GM12891 (cell line): ENCODE results near the gene FMO5.
"Not testable (repeated sequence)": the region's sequence is repeated elsewhere in the genome, so short reads cannot be mapped to it uniquely, and the experiment has no call there.

Experiments
- POLR2A ChIP-seq: IDR thresholded peaks from 2 replicates; pipeline ENCODE4 v1.6.1; 2011; ENCODE audit warnings: low read depth, low read length, control low read depth
- POLR2AphosphoS5 ChIP-seq: IDR thresholded peaks from 2 replicates; pipeline ENCODE4 v1.6.1; 2011; ENCODE audit warnings: low read depth, low read length, control low read depth
- SPI1 ChIP-seq: IDR thresholded peaks from 2 replicates; pipeline ENCODE4 v1.6.1; 2011; ENCODE audit warnings: low read depth, low read length, control low read depth

GRCh38 chr1:147240131-147240721 lies 15.1 kb upstream of the FMO5 start:
- TF ChIP-seq POLR2A, POLR2AphosphoS5, SPI1: not testable (repeated sequence)
